ENCODE data around the gene RANBP17. TPM values are rescaled to one million over a fixed set of nuclear protein-coding genes. Genes with fewer than 3 reads are reported as not detected.
A peak's percentile ranks its signal among the peaks of the same experiment; 100 is the strongest.

The RANBP17 gene
- total and polyA plus RNA-seq, 2 experiments from 2014 or later, result 10.9 to 20.0 TPM

GRCh38 chr5:171299851-171300250, 438.0 kb downstream of the RANBP17 start:
- H3K27me3 ChIP-seq, result peaks cover 35% of the 10 kb centered on the region
- no peaks in the 10 kb centered on the region for H3K9me3 ChIP-seq (ENCODE audit: low read depth)
- no peaks in the 10 kb centered on the region for H3K4me1 ChIP-seq (ENCODE audit: low read depth)
- no peaks in the 10 kb centered on the region for H3K36me3 ChIP-seq
- H3K27ac ChIP-seq, result no peak overlapping the region
- no peak for TF ChIP-seq CTCF (IDR thresholded peaks at IDR 0.05; ENCODE audit: low read depth, low read length)
- peak in 1 of 2 donors; percentile 48 for DNase-seq (ENCODE audit: low read depth in 1 of 2, low spot score in 1 of 2)
- no peak overlapping the region for H3K4me3 ChIP-seq

GRCh38 chr5:171300358-171300757, 438.5 kb downstream of the RANBP17 start:
- Histone ChIP-seq H3K27ac (no peak overlapping the region), H3K36me3 (no peaks in the 10 kb centered on the region), H3K4me3 (no peak overlapping the region), H3K9me3 (ENCODE audit: low read depth) (no peaks in the 10 kb centered on the region), H3K27me3 (peaks cover 40% of the 10 kb centered on the region), H3K4me1 (ENCODE audit: low read depth) (no peaks in the 10 kb centered on the region)
- no peak for TF ChIP-seq CTCF (IDR thresholded peaks at IDR 0.05; ENCODE audit: low read depth, low read length)
- no peak for DNase-seq (ENCODE audit: low read depth in 1 of 2, low spot score in 1 of 2)

GRCh38 chr5:171306166-171306565, 444.3 kb downstream of the RANBP17 start:
- DNase-seq (ENCODE audit: low read depth in 1 of 2, low spot score in 1 of 2), result no peak
- no peak for TF ChIP-seq CTCF (IDR thresholded peaks at IDR 0.05; ENCODE audit: low read depth, low read length)
- Histone ChIP-seq H3K4me1 (ENCODE audit: low read depth) (no peaks in the 10 kb centered on the region), H3K9me3 (ENCODE audit: low read depth) (no peaks in the 10 kb centered on the region), H3K36me3 (no peaks in the 10 kb centered on the region), H3K27ac (no peak overlapping the region), H3K27me3 (peaks cover 98% of the 10 kb centered on the region), H3K4me3 (no peak overlapping the region)

- Histone ChIP-seq H3K27me3 (peaks cover 100% of the 10 kb centered on the region), H3K4me3 (no peak overlapping the region), H3K9me3 (ENCODE audit: low read depth) (no peaks in the 10 kb centered on the region), H3K27ac (no peak overlapping the region), H3K4me1 (ENCODE audit: low read depth) (peaks cover 3% of the 10 kb centered on the region), H3K36me3 (no peaks in the 10 kb centered on the region)
- no peak for DNase-seq (ENCODE audit: low read depth in 1 of 2, low spot score in 1 of 2)
- TF ChIP-seq CTCF (IDR thresholded peaks at IDR 0.05; ENCODE audit: low read depth, low read length), result no peak
These were observed 445.2 kb downstream of the RANBP17 start for GRCh38 chr5:171306781-171307591.

GRCh38 chr5:171307789-171308452, 446.1 kb downstream of the RANBP17 start:
- peaks cover 100% of the 10 kb centered on the region for H3K27me3 ChIP-seq
- H3K4me1 ChIP-seq (ENCODE audit: low read depth), result peaks cover 5% of the 10 kb centered on the region
- H3K27ac ChIP-seq, result no peak overlapping the region
- DNase-seq (ENCODE audit: low read depth in 1 of 2, low spot score in 1 of 2), result no peak
- no peaks in the 10 kb centered on the region for H3K9me3 ChIP-seq (ENCODE audit: low read depth)
- no peaks in the 10 kb centered on the region for H3K36me3 ChIP-seq
- no peak for TF ChIP-seq CTCF (IDR thresholded peaks at IDR 0.05; ENCODE audit: low read depth, low read length)
- H3K4me3 ChIP-seq, result peak overlapping the region; percentile 5
